Measurements from ENCODE around the gene SOX5. TPM values are rescaled to one million over a fixed set of nuclear protein-coding genes. Genes with fewer than 3 reads are reported as not detected.
"Not testable (repeated sequence)": the region's sequence is repeated elsewhere in the genome, so short reads cannot be mapped to it uniquely, and the experiment has no call there.

The SOX5 gene
- total and polyA plus RNA-seq, 2 donors (not counting 1 experiment from before 2014, with no cell fraction given) = 9.2 to 32.0 TPM

- H3K27ac ChIP-seq (ENCODE audit: insufficient read depth, low read length) = no peak overlapping the region
- H3K9me3 ChIP-seq (ENCODE audit: control insufficient read depth, insufficient read depth, low read depth, low read length) = no peaks in the 10 kb centered on the region
- H3K79me2 ChIP-seq (ENCODE audit: control insufficient read depth, insufficient read depth, low read length) = no peaks in the 10 kb centered on the region
- H3K36me3 ChIP-seq (ENCODE audit: control insufficient read depth, insufficient read depth, low read length) = no peaks in the 10 kb centered on the region
- no peaks in the 10 kb centered on the region for H3K4me1 ChIP-seq (ENCODE audit: control insufficient read depth, extremely low read depth, insufficient read depth, low read length)
- H3K9ac ChIP-seq (ENCODE audit: insufficient read depth, low read length) = no peak overlapping the region
- H3K4me3 ChIP-seq (replicated peaks in 1 of 4; ENCODE audit: control extremely low read depth in 1 of 4, insufficient read depth in 1 of 4, low read depth in 3 of 4, low read length in 4 of 4) = no peak overlapping the region
- no peaks in the 10 kb centered on the region for H4K20me1 ChIP-seq (ENCODE audit: control insufficient read depth, extremely low read depth, insufficient read depth, low read length)
- DNase-seq (ENCODE audit: low read depth in 2 of 2) = no peak
- TF ChIP-seq EZH2 (IDR thresholded peaks at IDR 0.05; ENCODE audit: low read length, missing control alignments) (no peak), CTCF (conservative IDR thresholded peaks at IDR 0.05 in 1 of 2, IDR thresholded peaks at IDR 0.05 in 1 of 2; ENCODE audit: low read depth in 1 of 2, low read length in 2 of 2) (no peak)
- H2AFZ ChIP-seq (ENCODE audit: low read length) = no peak overlapping the region
- no peak overlapping the region for H3K4me2 ChIP-seq (ENCODE audit: extremely low read depth, insufficient read depth, low read length)
- H3K27me3 ChIP-seq (ENCODE audit: control insufficient read depth, insufficient read depth, low read length) = no peaks in the 10 kb centered on the region
These were observed 125.1 kb downstream of the SOX5 start for GRCh38 chr12:23824358-23824757.

- not testable (repeated sequence) for H3K27me3 ChIP-seq (ENCODE audit: control insufficient read depth, insufficient read depth, low read length); H3K27ac ChIP-seq (ENCODE audit: insufficient read depth, low read length); H3K4me1 ChIP-seq (ENCODE audit: control insufficient read depth, extremely low read depth, insufficient read depth, low read length); H2AFZ ChIP-seq (ENCODE audit: low read length); H3K4me2 ChIP-seq (ENCODE audit: extremely low read depth, insufficient read depth, low read length); H3K9me3 ChIP-seq (ENCODE audit: control insufficient read depth, insufficient read depth, low read depth, low read length); H3K36me3 ChIP-seq (ENCODE audit: control insufficient read depth, insufficient read depth, low read length); DNase-seq (ENCODE audit: low read depth in 2 of 2); H3K9ac ChIP-seq (ENCODE audit: insufficient read depth, low read length); H4K20me1 ChIP-seq (ENCODE audit: control insufficient read depth, extremely low read depth, insufficient read depth, low read length); H3K4me3 ChIP-seq (replicated peaks in 1 of 4; ENCODE audit: control extremely low read depth in 1 of 4, insufficient read depth in 1 of 4, low read depth in 3 of 4, low read length in 4 of 4); H3K79me2 ChIP-seq (ENCODE audit: control insufficient read depth, insufficient read depth, low read length)
These were observed 126.6 kb downstream of the SOX5 start for GRCh38 chr12:23822883-23823282.

- no peaks in the 10 kb centered on the region for H4K20me1 ChIP-seq (ENCODE audit: control insufficient read depth, extremely low read depth, insufficient read depth, low read length)
- no peaks in the 10 kb centered on the region for H3K36me3 ChIP-seq (ENCODE audit: control insufficient read depth, insufficient read depth, low read length)
- H3K27me3 ChIP-seq (ENCODE audit: control insufficient read depth, insufficient read depth, low read length) = no peaks in the 10 kb centered on the region
- DNase-seq (ENCODE audit: low read depth in 2 of 2) = no peak
- H3K9me3 ChIP-seq (ENCODE audit: control insufficient read depth, insufficient read depth, low read depth, low read length) = no peaks in the 10 kb centered on the region
- no peak overlapping the region for H3K4me2 ChIP-seq (ENCODE audit: extremely low read depth, insufficient read depth, low read length)
- no peak overlapping the region for H3K27ac ChIP-seq (ENCODE audit: insufficient read depth, low read length)
- no peak overlapping the region for H3K4me3 ChIP-seq (replicated peaks in 1 of 4; ENCODE audit: control extremely low read depth in 1 of 4, insufficient read depth in 1 of 4, low read depth in 3 of 4, low read length in 4 of 4)
- H3K79me2 ChIP-seq (ENCODE audit: control insufficient read depth, insufficient read depth, low read length) = no peaks in the 10 kb centered on the region
- H3K9ac ChIP-seq (ENCODE audit: insufficient read depth, low read length) = no peak overlapping the region
- TF ChIP-seq EZH2 (IDR thresholded peaks at IDR 0.05; ENCODE audit: low read length, missing control alignments) (no peak), CTCF (conservative IDR thresholded peaks at IDR 0.05 in 1 of 2, IDR thresholded peaks at IDR 0.05 in 1 of 2; ENCODE audit: low read depth in 1 of 2, low read length in 2 of 2) (no peak)
- no peaks in the 10 kb centered on the region for H3K4me1 ChIP-seq (ENCODE audit: control insufficient read depth, extremely low read depth, insufficient read depth, low read length)
- H2AFZ ChIP-seq (ENCODE audit: low read length) = no peak overlapping the region
These were observed 132.1 kb downstream of the SOX5 start for GRCh38 chr12:23817345-23817744.
